Calu3 (cell line): Measurements from ENCODE around the gene DNAJC5G. TPM values are rescaled to one million over a fixed set of nuclear protein-coding genes. Genes with fewer than 3 reads are reported as not detected.
A peak's percentile ranks its signal among the peaks of the same experiment; 100 is the strongest.

Experiments used
- BruUV-seq: library from RNA; stranded (reverse); fragments of 400-500 nt; replicated peaks from 2 replicates; lab custom pipeline; 2021; lab: Mats Ljungman, UMichigan
- CTCF ChIA-PET: fragments of 300-600 bp; sonication (Branson Sonifier 250); formaldehyde crosslinking; loops from one replicate; lab custom pipeline; 2022; ENCODE audit warnings: antibody characterized with exemption; lab: Charles Lee
- DNase-seq: peaks from one replicate; pipeline ENCODE4 v3.0.0; 2022
- H3K27ac Mint-ChIP-seq: one replicate; pipeline ENCODE4 v1.8.0; 2022; ENCODE audit warnings: mixed read lengths; ENCODE audit not compliant: unreplicated experiment
- H3K27me3 Mint-ChIP-seq: one replicate; pipeline ENCODE4 v1.8.0; 2022; ENCODE audit warnings: mixed read lengths; ENCODE audit not compliant: unreplicated experiment
- H3K36me3 Mint-ChIP-seq: one replicate; pipeline ENCODE4 v1.8.0; 2022; ENCODE audit warnings: mild to moderate bottlenecking, moderate library complexity, mixed read lengths; ENCODE audit not compliant: insufficient read depth, unreplicated experiment
- H3K4me1 Mint-ChIP-seq: one replicate; pipeline ENCODE4 v1.8.0; 2022; ENCODE audit warnings: mild to moderate bottlenecking, low read depth, mixed read lengths; ENCODE audit not compliant: unreplicated experiment
- H3K4me3 Mint-ChIP-seq: one replicate; pipeline ENCODE4 v1.8.0; 2022; ENCODE audit warnings: mild to moderate bottlenecking, low read depth, moderate library complexity, mixed read lengths; ENCODE audit not compliant: unreplicated experiment
- H3K9me3 Mint-ChIP-seq: one replicate; pipeline ENCODE4 v1.8.0; 2022; ENCODE audit warnings: low read depth, mixed read lengths; ENCODE audit not compliant: unreplicated experiment
- CTCF ChIP-seq: fragments of 200-600 bp; IDR thresholded peaks from one replicate; pipeline ENCODE4 v1.8.0; 2022; ENCODE audit warnings: antibody characterized with exemption; ENCODE audit not compliant: unreplicated experiment
- intact Hi-C: fragments of 100-400 bp; cut with micrococcal nuclease; formaldehyde crosslinking; loops from one replicate; pipeline ENCODE4 v1.10.0; 2022; ENCODE audit not compliant: unreplicated experiment
- total RNA-seq: library from RNA; stranded (reverse); gene quantifications from 2 replicates; pipeline ENCODE4 v1.2.3, GENCODE V29; 2022

Gene DNAJC5G
- total RNA-seq, 1 experiment from 2014 or later = not detected

DNA sequence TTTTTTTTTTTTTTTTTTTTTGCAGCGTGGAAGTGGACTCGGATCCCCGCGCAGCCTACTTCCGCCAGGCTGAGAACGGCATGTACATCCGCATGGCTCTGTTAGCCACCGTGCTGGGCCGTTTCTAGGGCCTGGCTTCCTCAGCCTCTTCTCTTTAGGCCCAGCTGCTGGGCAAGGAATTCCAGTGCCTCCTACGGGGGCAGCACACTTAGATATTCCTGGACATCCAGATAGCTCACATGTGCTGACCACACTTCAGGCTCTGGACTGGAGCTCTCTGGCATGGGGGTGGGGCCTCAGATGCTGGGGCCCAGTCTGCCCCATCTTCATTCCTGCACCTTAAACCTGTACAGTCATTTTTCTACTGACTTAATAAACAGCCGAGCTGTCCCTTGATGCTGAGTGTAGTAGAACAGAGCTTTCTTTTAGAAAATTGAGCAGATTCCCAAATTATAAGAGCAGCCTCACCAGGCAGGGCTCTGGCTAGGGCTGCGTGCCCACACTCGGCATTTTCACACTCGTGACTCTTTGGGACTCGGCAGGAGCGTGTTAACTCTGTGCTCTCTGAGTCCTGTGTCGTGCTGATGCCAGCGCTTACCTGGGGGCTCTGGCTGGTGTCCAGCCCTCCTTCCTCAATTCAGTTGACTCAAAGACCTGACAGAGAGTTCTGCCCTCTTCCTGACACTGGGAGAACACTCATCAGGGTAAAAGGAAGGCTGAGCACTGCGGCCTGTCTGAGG lies 31.7 kb upstream of the DNAJC5G start:
- DNase-seq = no peak
- Mint-ChIP-seq H3K4me1 (no peaks in the 10 kb centered on the region), H3K27ac (no peak overlapping the region), H3K4me3 (no peak overlapping the region), H3K27me3 (peaks cover 17% of the 10 kb centered on the region), H3K9me3 (no peaks in the 10 kb centered on the region), H3K36me3 (peaks cover 42% of the 10 kb centered on the region)
- intact Hi-C loops = no loop called here
- CTCF ChIA-PET = interaction anchor here (0.6 kb wide), 1 partner anchor 22 kb away, joined by 10 read pairs; no protein-coding TSS in a partner anchor
- TF ChIP-seq CTCF = no peak
- no TSS peak for BruUV-seq

- Mint-ChIP-seq H3K27me3 (peaks cover 32% of the 10 kb centered on the region), H3K36me3 (peaks cover 50% of the 10 kb centered on the region), H3K9me3 (no peaks in the 10 kb centered on the region), H3K4me1 (no peaks in the 10 kb centered on the region), H3K27ac (peak overlapping the region; percentile 36), H3K4me3 (no peak overlapping the region)
- BruUV-seq = no TSS peak
- no peak for DNase-seq
- intact Hi-C loops = no loop called here
- no peak for TF ChIP-seq CTCF
- CTCF ChIA-PET = no interaction called here
These were observed 30.1 kb upstream of the DNAJC5G start for GRCh38 chr2:27245116-27245515.

GRCh38 chr2:27245626-27246025 lies 29.6 kb upstream of the DNAJC5G start:
- intact Hi-C loops = no loop called here
- H3K4me3 Mint-ChIP-seq = no peak overlapping the region
- peaks cover 37% of the 10 kb centered on the region for H3K27me3 Mint-ChIP-seq
- peaks cover 47% of the 10 kb centered on the region for H3K36me3 Mint-ChIP-seq
- H3K9me3 Mint-ChIP-seq = no peaks in the 10 kb centered on the region
- no TSS peak for BruUV-seq
- no peaks in the 10 kb centered on the region for H3K4me1 Mint-ChIP-seq
- no peak for TF ChIP-seq CTCF
- H3K27ac Mint-ChIP-seq = no peak overlapping the region
- CTCF ChIA-PET = no interaction called here
- no peak for DNase-seq

DNA sequence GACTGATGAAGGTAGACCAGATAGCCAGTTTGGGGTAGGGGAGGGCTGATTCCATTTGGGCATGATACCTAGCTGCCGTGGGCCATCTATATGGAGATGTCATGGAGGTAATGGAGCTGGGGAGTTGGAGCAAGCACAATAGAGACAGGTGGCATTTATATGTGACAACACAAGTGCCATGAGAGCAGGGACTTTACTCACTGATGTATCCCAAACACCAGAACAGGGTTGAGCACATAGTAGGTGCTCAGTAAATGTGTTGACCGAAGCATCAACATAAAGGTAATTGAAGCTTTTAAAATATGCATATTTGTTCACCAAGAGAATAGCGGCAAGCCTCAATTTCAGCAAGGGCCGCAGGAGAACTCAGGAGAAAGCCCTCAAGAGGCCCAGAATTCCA lies 27.3 kb upstream of the DNAJC5G start:
- no peak overlapping the region for H3K4me3 Mint-ChIP-seq
- no peak for DNase-seq
- H3K36me3 Mint-ChIP-seq = peaks cover 33% of the 10 kb centered on the region
- H3K27ac Mint-ChIP-seq = peak overlapping the region; percentile 13
- H3K4me1 Mint-ChIP-seq = no peaks in the 10 kb centered on the region
- CTCF ChIA-PET = no interaction called here
- no peak for TF ChIP-seq CTCF
- H3K9me3 Mint-ChIP-seq = no peaks in the 10 kb centered on the region
- H3K27me3 Mint-ChIP-seq = peaks cover 49% of the 10 kb centered on the region
- intact Hi-C loops = no loop called here
- BruUV-seq = no TSS peak
